Activated CD4-positive, alpha-beta T cell treated with anti-CD3 and anti-CD28 coated beads for 1 hour (primary cell): ENCODE data around the gene GJB2.

Source experiments
- DNase-seq: peaks from one replicate; pipeline ENCODE4 v3.0.0-alpha.2; 2020

The GJB2 gene

DNA sequence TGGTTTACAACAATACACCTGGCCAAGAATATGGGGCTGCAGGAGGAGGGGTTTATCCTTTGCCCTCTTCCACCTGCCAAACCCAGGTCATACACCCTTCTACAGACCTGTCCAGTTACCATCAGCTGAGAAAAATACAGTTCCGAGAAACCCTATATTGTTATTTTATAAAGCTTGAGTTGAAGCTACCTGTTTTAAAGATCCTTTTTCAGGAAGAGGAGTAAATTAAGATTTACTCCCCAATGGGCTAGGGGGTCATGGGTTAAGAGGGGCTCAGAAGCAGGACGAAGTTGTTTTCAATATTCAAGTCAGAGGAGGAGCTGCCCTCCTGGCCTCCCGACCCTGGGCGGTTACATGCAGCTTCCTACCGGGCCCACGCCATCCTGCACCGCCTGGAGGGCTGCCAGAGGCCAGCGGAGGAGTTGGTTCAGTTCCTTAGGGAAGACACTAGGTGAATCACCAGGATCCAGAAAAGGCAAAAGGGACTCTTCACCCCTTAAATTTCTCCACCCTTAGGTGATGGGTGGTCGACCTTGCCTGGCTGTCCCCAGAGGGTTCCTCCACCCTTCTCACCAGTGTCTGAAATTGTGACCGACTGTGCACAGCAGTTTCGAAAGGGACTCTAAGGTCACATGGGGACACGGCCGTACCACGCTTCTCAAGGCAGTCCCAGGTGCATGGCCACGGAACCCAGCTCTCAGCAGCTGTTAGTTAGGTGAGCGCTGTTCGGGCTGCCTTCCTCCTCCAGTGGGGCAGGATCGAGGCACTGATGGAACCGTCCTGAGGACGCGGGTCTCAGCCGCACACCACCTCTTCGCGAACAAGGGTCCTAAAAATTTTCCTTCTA lies 1.2 kb downstream of the GJB2 start:
- DNase-seq = no peak

DNA sequence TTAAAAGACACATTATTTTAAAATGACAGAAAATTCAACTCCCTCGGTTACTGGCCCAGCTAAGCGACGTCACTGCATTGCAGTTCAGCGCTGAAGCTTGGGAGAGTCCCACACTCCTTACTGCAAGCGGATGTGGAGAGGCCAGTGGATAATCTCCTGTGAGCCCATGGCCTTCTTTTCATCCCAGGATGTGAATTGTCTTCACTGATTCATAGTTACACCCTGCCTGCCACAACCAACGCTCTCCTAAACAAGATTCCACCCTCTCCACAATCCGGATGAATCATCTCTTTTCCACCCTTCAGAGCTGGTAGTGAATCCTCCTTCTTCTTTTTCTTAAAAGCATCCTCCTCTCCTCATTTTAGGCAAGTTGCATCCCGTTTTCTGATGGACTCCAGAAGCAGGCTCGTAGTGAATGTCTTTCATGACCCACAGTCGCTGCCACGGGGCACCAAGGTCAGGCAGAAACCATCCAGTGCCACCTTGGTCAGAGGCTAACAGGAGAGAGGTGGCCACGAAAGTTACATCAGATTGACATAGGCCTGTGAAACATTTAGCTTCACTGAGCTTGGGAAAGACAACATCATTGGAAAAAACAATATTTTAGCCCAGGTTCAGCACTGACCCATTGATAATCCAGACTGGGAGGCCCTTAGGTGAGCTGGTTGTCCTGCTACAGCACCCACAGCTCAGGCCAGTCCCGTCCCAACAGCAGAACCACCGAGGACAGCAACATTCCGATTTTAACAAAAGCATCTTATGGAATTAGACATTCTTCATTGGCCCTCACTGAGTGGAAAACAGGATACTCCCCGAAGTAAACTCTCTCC lies 2.0 kb downstream of the GJB2 start:
- no peak for DNase-seq

DNA sequence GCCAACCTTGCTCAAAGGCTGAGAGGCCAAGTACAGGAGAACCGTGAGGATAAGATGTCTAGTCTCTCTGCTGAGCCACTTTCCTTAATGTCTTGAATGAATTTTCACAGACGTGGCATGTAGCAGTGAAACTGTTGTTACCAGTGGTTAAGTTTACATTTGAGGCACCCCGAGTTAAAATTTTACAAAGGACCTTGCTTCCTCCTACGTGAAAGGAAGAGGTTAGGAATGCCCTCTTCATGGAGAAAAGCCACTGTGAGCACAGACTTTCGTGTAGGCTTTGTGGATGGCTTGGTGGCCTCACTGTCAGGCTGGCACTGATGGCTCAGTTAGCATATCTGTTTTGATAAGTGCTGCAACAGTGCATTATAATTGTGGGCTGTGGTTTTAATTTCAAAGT lies 2.7 kb downstream of the GJB2 start:
- no peak for DNase-seq

DNA sequence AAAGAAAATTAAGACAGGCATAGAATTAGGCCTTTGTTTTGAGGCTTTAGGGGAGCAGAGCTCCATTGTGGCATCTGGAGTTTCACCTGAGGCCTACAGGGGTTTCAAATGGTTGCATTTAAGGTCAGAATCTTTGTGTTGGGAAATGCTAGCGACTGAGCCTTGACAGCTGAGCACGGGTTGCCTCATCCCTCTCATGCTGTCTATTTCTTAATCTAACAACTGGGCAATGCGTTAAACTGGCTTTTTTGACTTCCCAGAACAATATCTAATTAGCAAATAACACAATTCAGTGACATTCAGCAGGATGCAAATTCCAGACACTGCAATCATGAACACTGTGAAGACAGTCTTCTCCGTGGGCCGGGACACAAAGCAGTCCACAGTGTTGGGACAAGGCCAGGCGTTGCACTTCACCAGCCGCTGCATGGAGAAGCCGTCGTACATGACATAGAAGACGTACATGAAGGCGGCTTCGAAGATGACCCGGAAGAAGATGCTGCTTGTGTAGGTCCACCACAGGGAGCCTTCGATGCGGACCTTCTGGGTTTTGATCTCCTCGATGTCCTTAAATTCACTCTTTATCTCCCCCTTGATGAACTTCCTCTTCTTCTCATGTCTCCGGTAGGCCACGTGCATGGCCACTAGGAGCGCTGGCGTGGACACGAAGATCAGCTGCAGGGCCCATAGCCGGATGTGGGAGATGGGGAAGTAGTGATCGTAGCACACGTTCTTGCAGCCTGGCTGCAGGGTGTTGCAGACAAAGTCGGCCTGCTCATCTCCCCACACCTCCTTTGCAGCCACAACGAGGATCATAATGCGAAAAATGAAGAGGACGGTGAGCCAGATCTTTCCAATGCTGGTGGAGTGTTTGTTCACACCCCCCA lies 3.8 kb downstream of the GJB2 start:
- DNase-seq = no peak

DNA sequence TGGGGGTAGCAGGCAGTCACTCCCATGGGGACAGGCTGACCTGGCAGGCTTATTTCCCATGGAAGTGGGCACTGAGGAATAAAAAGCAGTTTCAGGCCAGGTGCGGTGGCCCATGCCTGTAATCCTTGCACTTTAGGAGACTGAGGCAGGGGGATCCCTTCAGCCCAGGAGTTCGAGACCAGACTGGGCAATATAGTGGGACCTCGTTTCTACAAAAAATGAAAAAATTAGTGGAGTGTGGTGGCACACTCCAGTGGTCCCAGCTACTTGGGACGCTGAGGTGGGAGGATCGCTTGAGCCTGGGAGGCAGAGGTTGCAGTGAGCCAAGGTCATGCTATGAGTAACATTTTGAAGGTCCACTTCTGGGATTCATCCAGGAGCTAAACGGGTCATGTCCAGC lies 6.0 kb downstream of the GJB2 start:
- DNase-seq = no peak

DNA sequence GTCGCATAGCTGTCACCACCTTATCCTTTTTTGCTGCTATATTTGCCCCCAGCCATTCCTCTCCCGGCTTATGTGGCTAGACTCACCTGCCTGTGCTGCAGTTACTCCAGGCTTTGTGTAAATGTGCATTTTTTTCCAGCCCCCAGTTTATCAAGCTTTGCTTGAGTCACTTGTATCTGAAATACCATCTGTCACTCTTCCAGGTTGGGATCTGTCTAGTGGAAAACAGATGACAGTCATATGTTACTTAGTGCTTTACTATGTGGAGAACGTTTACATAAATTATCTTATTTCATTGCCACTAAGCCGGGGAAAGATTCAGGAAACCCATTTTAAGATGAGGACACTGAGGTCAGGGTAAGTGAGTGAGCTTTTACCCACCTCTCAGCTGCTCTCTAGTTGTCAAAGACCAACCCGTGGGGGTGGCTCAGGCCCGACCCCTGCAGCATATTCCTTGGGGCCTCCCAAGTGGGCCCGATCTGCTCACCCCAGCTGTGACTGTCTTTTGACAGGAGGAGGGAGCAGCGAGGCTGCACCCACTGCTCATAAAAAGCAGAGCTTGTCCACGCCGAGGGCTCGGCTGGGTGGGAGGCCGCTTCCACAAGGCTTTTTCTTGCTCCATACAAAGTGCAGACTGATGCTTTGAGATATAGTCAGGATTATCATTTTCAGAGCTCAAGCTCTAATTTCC lies 7.2 kb downstream of the GJB2 start:
- no peak for DNase-seq

DNA sequence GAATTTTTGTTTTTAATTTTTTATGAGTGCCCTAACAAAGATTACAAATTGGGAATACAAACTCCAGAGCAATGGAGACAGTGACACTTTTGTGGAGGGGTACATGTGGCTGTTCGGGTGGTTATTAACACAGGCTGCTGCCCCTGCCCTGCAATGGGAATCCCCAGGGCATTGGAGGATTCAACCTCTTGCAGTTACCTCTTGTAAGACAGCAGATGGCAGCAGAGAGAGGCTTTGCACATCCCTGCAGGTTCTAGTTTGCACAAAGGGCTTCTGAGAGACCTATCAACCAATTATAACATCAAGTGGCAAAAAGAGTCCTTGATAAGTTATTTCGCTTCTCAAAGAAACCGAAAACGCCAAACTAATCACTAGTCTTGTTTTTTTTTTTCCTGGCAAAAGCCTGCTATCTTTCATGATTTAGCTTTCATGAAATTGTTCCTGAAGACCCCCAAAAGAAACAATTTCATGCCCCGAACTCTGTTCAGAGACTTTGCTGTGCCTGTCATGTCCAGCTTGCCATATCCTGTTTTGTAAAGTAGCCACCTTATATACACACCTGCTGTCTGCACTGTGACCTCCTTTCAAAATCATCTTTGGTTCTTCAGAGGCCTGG lies 10.4 kb downstream of the GJB2 start:
- no peak for DNase-seq

DNA sequence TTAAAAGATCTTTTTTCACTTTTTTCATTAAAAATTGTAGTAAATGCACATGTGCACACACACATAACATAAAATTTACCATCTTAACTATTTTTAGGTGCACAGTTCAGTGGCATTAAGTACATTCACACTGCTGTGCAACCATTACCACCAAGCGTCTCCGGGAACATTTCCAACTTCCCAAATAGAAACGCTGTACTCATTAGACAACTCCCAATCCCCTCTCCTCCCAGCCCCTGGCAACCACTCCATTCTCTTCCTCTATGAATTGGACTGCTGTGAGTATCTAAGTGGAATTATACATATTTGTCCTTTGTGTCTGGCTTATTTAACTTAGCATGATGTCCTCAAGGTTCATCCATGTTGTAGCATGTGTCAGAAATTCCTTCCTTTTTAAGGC lies 11.6 kb downstream of the GJB2 start:
- no peak for DNase-seq

DNA sequence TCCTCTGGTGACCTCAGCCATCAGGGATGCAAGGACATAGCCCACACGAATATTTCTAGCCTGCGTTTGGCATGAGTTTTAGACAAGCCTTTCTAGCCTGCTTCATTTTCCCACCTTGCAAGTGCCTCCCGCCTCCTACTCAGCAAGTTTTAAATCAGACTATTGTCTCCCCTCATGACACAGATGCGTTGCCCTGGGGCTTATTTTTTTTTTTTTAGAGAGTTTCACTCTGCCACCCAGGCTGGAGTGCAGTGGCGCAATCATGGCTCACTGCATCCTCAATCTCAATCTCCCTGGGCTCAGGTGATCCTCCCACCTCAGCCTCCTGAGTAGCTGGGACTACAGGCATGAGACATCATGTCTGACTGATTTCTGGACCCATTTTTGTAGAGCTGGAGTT lies 14.6 kb downstream of the GJB2 start:
- DNase-seq = no peak

DNA sequence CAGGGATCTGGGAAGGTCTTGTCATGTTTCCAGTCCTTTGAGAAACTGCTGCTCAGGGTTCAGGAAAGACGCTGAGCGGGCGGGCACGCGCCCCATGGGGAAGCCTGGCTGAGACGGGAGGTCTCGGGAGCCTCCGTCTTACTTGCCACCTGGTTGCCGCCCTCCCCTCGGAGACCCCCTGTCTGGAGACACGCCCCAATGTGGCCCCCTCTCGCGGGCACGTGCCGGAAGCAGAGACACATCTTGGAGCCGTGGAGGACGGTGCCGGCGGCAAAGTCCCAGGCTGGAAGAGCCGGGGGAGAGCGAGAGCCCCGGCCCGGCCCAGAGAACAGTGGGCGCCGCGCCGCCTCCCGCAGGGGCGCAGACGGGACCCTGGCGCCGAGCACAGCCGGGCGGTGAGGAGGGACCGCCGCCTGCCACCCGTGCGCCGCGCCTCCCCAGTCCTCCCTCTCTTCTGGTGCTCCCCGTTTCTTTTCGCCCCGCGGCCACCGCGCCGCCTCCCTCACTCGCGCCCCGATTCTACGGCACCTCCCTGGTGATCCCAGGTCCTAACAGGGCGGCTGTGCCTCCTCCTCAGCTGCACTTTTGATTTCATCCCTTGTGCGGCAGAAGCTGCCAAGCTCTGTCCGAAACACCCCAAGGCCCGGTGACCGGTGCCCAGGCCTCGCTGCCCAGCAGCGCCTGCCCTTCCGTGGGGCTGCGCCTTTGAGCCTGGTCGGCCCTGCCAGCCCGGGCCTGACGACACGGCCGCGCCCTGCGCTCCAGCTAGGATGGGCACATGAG lies 15.5 kb downstream of the GJB2 start:
- DNase-seq = no peak

DNA sequence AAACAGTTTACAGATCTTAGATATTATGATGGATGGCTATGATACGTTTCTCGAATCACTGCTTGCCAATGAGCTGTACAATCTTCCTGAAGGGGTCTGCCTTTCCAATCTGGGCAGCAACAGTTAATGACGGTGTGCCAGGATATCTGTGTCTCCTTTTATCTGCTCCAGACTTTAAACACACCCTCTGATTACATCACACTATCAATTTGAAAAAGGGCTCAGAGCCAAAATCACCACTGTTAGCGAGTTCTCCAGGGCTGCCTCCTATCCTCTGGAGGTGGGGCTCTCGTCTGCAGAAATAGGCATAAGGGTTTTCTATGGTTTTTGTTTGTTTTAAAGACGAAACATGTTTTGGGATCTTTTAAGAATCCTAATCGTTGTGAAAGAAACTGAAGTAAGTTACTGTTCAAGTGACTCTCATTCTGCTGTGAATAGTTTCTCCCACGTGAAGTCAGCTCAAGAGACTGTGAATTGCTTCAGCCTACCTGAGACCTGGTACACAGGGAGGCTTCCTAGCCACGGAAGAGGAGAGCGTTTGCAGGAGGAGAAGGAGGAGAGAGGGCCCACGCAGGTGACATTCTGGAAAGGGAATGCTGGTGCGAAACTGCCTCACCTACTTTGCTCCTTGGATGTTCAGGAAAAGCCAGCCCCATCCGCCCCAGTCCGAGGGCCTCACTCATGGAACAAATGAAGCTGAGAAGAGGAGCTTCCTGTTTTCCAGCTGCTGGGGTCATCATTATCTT lies 16.7 kb downstream of the GJB2 start:
- no peak for DNase-seq

DNA sequence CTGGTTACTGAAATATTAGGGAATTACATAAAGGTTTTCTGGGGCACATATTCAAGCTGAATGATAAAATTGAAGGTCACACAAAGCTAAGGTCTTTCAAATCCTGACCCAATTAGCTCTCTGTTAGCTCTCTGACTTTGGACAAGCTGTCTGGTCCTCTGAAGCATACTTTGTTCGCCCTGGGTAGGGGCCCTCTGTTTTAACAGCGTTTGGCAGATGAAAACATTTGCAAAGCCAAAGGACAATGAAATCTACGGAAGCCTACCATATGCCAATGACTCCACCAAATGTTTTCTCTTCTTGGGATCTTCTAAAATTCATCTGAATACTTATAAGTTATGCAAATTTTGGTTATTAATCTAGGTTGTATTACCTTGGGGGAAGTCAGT lies 17.3 kb downstream of the GJB2 start:
- DNase-seq = no peak

DNA sequence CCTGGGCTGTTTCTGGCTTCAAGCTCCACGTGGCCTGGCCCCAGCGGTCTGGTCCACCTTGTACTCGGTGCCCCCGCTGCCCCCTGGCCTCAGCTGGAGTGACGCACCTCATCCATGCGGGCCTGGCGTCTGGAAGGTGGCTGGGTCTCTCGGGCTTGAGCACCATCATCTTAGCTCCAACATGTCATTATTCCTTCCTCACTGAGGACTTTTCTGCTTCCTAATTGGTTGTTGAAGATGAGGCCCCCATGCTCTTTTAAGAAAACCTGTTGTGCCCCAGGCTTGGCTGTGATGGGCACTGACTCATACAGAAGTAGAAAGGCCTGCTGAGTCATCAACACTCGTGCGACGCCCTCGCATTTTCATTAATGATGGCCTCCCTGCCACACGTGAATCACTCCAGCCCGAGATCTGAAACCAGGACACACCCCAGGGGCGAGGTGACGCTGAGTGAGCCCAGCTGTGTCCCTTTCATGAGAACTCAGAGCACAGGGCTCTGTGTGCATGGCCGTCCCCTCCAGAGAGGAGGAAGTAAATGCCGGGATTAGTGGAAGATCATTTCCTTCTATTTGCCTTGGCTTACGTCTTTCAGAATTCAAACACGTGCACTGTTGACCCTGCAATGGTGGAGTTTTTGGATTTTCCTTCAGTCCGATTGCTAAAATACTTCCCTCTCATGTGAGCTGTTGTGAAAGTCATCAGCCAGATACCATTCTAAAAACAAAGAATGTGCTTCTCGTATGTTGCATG lies 17.9 kb downstream of the GJB2 start:
- DNase-seq = peak; percentile 54

DNA sequence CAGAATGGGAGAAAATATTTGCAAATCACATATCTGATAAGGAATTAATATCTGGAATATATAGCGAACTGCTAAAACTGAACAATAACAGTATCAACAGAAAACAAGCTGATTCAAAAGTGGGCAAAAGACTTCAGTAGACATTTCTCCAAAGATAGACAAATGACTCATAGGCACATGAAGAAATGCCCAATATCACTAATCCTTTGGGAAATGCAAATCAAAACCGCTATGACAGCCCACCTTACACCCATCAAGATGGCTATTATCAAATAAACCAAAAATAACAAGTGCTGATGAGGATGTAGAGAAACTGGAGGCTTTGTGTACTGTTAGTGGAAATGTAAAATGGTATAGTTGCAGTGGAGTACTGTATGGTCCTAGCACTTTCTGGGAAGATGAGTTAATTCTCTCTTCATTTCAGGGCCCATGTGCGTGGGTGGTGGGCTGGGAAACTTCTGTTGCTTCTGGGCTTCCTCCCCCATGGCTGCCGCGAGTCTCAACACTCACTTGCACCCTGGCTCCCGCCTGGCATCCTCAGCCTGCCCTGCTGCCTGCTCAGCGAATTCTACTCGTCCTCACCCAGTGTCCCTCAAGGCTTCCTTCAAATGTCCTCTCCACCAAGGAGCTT lies 19.5 kb downstream of the GJB2 start:
- DNase-seq = no peak

DNA sequence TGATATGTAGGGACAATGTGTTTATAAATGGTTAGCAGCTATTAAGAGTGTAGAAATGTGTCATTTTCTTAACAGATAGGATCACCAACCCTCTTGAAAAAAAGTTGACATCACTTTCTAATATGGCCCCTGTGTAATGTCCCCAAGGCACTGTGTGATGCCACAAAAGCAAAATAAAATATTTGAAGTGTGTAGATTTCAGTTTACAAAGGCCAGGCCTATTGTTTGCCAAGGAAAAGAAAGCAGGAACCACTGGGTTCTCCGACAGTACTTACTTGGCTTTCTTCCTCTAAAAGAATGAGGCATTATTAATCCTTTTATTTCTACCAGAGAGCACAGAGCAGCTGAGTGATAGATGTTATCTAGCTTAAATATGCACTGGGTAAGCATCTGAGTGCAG lies 21.4 kb downstream of the GJB2 start:
- DNase-seq = no peak

DNA sequence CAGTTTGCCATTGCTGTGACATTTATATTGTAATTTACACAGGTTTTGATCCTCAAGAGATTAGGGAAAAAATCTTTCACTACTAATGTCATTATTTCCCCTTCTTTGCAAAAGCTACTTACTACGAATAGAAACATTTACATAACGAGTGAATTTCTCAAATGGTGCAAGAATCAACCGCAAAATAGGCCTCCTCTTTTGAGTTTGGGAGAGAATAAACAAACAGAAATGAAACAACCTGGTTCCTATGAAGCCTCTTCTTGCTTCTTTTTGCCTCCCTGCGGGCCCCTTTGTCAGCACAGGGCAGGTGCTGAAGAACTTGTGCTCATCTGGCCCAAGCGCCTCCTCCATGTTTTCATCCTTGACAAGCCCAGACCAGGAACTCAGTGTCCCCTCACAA lies 21.8 kb downstream of the GJB2 start:
- no peak for DNase-seq

DNA sequence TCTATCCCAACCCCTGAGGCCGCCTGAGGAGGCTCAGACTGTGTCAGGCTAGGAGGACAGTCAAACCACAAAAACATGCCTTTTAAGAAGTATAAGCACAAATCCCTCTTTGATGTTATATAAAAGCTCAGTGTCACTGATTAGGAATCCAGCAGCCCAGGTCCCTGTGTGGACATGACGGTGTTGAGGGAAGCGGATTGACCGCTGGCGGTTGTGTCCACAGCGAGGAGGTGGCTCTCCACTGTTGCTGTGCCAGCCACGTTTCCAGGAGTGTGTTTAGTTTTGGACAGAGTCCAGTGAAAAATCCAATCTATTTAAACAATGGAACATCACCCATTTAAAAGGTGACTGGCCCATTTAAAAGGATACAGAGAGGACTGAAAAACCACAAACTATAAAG lies 24.3 kb downstream of the GJB2 start:
- DNase-seq = no peak

DNA sequence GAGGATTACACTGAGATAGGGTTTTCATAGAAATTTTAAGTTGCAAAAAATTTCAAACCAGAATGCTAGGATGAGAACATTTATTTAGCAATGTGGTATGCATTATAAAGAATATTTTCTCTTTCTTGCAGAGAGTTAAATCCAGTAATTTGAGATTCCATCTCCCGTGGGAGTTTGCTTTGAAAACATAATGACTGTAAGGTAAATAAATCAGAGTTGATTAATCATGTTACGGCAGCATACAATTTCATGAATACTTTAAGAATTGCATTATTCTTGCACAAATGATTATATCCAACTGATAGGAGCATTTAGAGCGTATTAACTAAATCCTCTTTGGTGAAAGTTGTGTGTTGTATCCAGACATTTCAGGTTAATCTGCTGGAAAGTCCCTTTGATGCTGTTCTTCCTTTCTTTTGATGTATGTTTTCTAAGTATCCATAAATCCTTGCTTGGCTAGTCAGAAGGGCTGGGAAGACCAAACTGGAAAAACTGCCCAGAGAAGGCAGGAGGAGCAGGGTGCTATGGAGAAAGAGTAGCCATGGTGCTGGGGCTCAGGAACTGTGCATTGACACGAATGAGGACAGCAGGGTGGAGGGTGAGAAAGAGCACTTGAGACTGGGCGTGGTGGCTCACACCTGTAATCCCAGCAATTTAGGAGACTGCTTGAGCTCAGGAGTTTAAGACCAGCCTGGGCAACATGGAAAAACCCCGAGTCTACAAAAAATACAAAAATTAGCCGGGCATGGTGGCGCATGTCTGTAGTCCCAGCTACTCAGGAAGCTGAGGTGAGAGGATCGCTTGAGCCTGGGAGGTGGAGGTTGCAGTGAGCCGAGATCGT lies 27.1 kb downstream of the GJB2 start:
- no peak for DNase-seq

DNA sequence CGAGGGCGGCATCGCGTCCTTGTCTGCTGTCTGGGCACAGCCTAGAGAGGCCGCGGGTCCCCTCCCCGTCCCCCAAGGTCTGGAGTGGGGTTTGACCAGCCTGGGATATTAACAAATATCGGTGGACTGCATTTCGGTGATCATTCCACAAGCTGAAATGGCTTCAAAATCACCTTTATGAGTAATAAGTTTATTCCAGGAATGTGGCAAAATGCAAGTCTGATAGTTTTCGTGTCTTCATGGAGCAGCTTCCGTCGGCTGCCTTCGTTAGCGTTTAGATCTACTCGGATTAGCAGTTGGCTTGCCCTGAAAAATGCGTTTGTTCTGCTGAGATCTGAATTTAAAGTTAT lies 30.8 kb downstream of the GJB2 start:
- DNase-seq = no peak
